Esophagus muscularis mucosa (tissue), 4 donors: ENCODE data around the gene CALML6. TPM values are rescaled to one million over a fixed set of nuclear protein-coding genes. Genes with fewer than 3 reads are reported as not detected.
"Not testable (repeated sequence)": the region's sequence is repeated elsewhere in the genome, so short reads cannot be mapped to it uniquely, and the experiment has no call there.

Experiments
- DNase-seq: peaks from one replicate; pipeline ENCODE4 v3.0.0-alpha.2; 2017; ENCODE audit errors: extremely low spot score
- H3K27ac ChIP-seq, 4 donors: fragments of 200-600 bp; sonication (generic); replicated peaks in 1 of 4; 1 replicate in 3 of 4; 2 replicates in 1 of 4; pipeline ENCODE4 v1.5.1; 2016 to 2019; ENCODE audit warnings: mild to moderate bottlenecking in 1 of 4
- H3K27me3 ChIP-seq, 4 donors: fragments of 200-600 bp; sonication (generic); one replicate each; pipeline versions ENCODE4 v1.5.1 to v1.6.0; 2016 to 2019
- H3K36me3 ChIP-seq, 4 donors: fragments of 200-600 bp; sonication (generic); one replicate each; pipeline ENCODE4 v1.5.1; 2016 to 2019
- H3K4me1 ChIP-seq, 4 donors: fragments of 200-600 bp; sonication (generic); one replicate each; pipeline ENCODE4 v1.5.1; 2016 to 2019
- H3K4me3 ChIP-seq, 4 donors: fragments of 200-600 bp; sonication (generic); 1 replicate in 2 of 4; 2 replicates in 2 of 4; pipeline ENCODE4 v1.5.1; 2016 to 2019; ENCODE audit warnings: mild to moderate bottlenecking in 4 of 4, moderate library complexity in 1 of 4
- H3K9me3 ChIP-seq, 4 donors: fragments of 200-600 bp; sonication (generic); 1 replicate in 3 of 4; 2 replicates in 1 of 4; pipeline ENCODE4 v1.5.1; 2016 to 2019
- EP300 ChIP-seq: sonication (generic); formaldehyde crosslinking; IDR thresholded peaks from one replicate; pipeline ENCODE4 v1.6.1; 2017; ENCODE audit warnings: antibody characterized with exemption
- POLR2A ChIP-seq: fragments of 450-650 bp; IDR thresholded peaks from one replicate; pipeline ENCODE4 v1.6.1; 2017; ENCODE audit warnings: antibody characterized with exemption, moderate library complexity, mild to moderate bottlenecking, low read depth
- POLR2AphosphoS5 ChIP-seq, 2 donors: sonication (generic); formaldehyde crosslinking; IDR thresholded peaks; one replicate each; pipeline ENCODE4 v1.6.1; 2017; ENCODE audit warnings: antibody characterized with exemption in 2 of 2
- WGBS: methylation state at CpG from one replicate; pipeline ENCODE4 v1.1.5; 2018; 5-methylcytosine and 5-hydroxymethylcytosine counted together
- intact Hi-C: fragments of 100-400 bp; cut with DNase I; formaldehyde crosslinking; loops from one replicate; pipeline ENCODE4 v1.15.1; 2023
- total RNA-seq, 4 donors: library from RNA; depleted of rRNA; stranded (reverse); fragments of >200 nt; gene quantifications; one replicate each; pipeline versions ENCODE4 v1.1.0 to v1.2.1, GENCODE V29; 2016
- TF ChIP-seq, protein P1 (sequence below), 3 experiments: fragments of 200-600 bp in 2 of 3; fragments of 450-650 bp in 1 of 3; sonication (generic) in 2 of 3; IDR thresholded peaks; one replicate each; pipeline ENCODE4 v1.5.1; 2017 to 2019; ENCODE audit warnings: antibody characterized with exemption in 3 of 3, mild to moderate bottlenecking in 2 of 3, moderate library complexity in 1 of 3

The CALML6 gene
- total RNA-seq, 4 donors from 2014 or later: not detected

DNA sequence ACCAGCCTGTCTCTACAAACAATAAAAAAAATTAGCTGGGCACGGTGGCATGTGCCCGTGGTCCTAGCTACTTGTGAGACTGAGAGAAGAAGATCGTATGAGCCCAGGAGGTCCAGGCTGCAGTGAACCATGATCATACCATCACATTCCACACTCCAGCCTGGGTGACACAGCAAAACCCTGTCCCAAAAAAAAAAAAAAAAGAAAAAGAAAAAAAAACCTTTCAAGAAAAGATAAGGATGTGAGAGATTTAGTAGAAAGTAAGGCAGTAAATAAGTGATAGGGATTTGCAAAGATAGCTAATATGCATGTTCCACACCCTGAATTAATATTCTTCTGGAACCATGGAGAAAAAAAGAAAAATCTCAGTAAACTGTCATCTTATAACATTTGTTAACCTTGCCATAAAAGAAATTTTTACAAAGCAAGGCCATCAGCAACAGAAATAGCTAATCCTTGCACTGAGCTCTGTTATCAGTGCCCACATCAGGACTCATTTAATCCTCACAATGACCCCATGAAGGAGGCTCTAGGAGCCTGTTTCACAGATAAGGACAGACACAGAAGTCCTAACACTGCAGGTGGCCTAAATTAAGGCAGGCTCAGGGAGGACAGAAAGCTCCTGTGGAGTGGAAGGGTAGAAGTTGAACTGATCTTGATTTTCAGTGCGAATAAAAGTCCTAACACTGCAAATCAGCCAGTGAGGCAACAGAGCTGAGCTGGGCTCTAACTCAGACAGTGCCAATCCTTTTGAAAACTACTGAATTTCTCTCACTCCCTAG is 31.8 kb upstream of the CALML6 start:
- no peak overlapping the region for H3K4me3 ChIP-seq
- no peaks in the 10 kb centered on the region for H3K9me3 ChIP-seq
- TF ChIP-seq EP300: no peak
- TF ChIP-seq POLR2A: no peak
- no peak for TF ChIP-seq POLR2AphosphoS5 (IDR thresholded peaks at IDR 0.05)
- TF ChIP-seq, protein P1, sequence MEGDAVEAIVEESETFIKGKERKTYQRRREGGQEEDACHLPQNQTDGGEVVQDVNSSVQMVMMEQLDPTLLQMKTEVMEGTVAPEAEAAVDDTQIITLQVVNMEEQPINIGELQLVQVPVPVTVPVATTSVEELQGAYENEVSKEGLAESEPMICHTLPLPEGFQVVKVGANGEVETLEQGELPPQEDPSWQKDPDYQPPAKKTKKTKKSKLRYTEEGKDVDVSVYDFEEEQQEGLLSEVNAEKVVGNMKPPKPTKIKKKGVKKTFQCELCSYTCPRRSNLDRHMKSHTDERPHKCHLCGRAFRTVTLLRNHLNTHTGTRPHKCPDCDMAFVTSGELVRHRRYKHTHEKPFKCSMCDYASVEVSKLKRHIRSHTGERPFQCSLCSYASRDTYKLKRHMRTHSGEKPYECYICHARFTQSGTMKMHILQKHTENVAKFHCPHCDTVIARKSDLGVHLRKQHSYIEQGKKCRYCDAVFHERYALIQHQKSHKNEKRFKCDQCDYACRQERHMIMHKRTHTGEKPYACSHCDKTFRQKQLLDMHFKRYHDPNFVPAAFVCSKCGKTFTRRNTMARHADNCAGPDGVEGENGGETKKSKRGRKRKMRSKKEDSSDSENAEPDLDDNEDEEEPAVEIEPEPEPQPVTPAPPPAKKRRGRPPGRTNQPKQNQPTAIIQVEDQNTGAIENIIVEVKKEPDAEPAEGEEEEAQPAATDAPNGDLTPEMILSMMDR (IDR thresholded peaks at IDR 0.05): no peak
- peak overlapping the region in 3 of 4 donors; percentile 16 to 50 (median 26) for H3K27ac ChIP-seq
- DNase-seq: no peak
- WGBS: 38% methylated on average over 4 of the region's 4 CpGs
- H3K36me3 ChIP-seq: peaks cover 0 to 16% (median 3%) of the 10 kb centered on the region in 4 donors
- peaks cover 67 to 95% (median 89%) of the 10 kb centered on the region in 4 donors for H3K4me1 ChIP-seq
- H3K27me3 ChIP-seq: no peaks in the 10 kb centered on the region
- intact Hi-C loops: no loop called here

DNA sequence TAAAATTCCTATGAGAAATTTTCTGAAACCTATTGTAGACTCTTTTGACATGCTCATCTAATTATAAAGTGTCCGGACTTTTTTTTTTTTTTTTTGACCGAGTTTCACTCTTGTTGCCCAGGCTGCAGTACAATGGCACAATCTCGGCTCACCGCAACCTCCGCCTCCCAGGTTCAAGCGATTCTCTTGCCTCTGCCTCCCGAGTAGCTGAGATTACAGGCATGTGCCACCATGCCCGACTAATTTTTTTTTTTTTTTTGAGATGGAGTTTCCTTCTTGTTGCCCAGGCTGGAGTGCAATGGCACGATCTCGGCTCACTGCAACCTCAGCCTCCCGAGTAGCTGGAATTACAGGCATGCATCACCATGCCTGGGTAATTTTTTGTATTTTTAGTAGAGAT is 31.2 kb upstream of the CALML6 start:
- intact Hi-C loops, DNase-seq, H3K27me3 ChIP-seq, H3K4me3 ChIP-seq, H3K9me3 ChIP-seq: not testable (repeated sequence)
- H3K36me3 ChIP-seq: peaks cover 0 to 13% (median under 1%) of the 10 kb centered on the region in 4 donors
- 79% methylated on average over 11 of the region's 11 CpGs for WGBS
- peak overlapping the region in 1 of 4 donors; percentile 26 for H3K27ac ChIP-seq
- H3K4me1 ChIP-seq: peaks cover 67 to 95% (median 89%) of the 10 kb centered on the region in 4 donors

DNA sequence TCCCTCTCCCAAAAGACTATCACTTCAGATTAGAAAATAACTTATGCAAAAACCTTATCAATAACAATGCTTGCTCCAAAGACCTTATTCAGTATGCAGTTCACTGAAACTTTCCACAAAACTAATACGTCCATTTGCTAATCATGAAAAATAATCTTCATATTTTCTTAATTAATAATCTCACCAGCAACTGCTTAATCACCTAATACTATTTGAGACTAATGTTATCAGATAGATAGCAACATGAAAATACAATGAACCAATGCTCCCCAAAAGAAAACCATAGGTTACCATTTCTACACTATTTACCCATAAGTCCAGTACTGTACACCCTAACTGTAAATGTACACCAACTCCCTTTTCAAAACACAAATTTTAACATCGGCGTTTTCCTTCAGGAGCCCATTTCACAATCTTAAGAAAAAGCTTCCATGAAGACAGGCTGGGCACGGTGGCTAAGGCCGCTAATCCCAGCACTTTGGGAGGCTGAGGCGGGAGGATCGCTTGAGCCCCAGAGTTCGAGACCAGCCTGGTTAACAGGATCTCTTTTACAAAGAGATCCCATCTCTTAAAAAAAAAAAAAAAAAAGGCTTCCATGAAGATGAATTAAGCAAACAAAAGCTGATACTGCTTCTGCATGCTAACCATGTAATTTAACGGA is 25.8 kb upstream of the CALML6 start:
- H3K27me3 ChIP-seq: no peaks in the 10 kb centered on the region
- TF ChIP-seq POLR2AphosphoS5 (IDR thresholded peaks at IDR 0.05): no peak
- intact Hi-C loops: loop anchor here (5.0 kb wide), 1 partner anchor 37 kb away; no protein-coding TSS in a partner anchor
- peak overlapping the region; percentile 92 to 99 (median 97) for H3K27ac ChIP-seq
- 8% methylated on average over 9 of the region's 9 CpGs for WGBS
- peak overlapping the region; percentile 79 to 99 (median 92) for H3K4me3 ChIP-seq
- H3K4me1 ChIP-seq: peaks cover 46 to 76% (median 71%) of the 10 kb centered on the region in 4 donors
- peaks cover 0 to 7% (median 0%) of the 10 kb centered on the region in 4 donors for H3K36me3 ChIP-seq
- no peak for DNase-seq
- no peaks in the 10 kb centered on the region for H3K9me3 ChIP-seq

DNA sequence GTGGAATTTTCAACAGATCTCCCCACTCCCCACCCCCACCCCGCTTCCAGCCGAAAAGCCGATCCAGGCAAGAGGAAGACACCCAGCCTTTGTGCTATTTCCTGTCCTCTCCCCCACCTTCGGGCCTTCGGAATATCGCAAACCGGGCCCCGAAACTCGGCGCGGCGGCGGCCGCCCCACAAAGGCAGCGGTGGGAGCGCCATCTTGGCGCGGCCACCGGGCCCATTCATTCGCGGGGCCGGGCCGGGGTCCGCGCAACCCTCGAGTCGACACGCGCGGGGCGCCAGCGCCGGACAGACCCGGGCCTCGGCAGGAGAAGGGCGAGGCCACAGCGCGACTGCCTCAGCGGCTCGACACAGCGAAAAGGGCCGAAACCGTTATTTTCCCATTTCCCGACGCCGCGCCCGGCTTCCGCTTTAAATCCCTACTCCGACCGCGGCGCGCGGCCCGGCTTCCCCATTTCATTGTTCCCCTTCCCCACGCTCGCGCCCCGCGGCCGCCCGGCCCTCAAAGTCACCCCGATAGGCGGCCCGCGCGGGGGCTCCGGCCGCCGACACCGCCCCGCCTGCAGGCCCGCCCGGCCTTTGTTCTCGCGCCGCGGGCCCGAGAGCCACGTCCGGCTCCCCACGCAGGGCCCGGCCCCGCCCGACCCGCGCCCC is 25.1 kb upstream of the CALML6 start:
- no peak for DNase-seq
- intact Hi-C loops: loop anchor here (5.0 kb wide), 1 partner anchor 38 kb away; no protein-coding TSS in a partner anchor
- Histone ChIP-seq H3K4me3 (peak overlapping the region; percentile 79 to 99 (median 92)), H3K4me1 (peaks cover 54 to 76% (median 73%) of the 10 kb centered on the region in 4 donors), H3K36me3 (no peaks in the 10 kb centered on the region), H3K9me3 (no peaks in the 10 kb centered on the region), H3K27ac (peak overlapping the region; percentile 92 to 99 (median 97)), H3K27me3 (peaks cover 0 to 4% (median under 1%) of the 10 kb centered on the region in 4 donors)
- WGBS: 1% methylated on average over 15 of the region's 88 CpGs
- TF ChIP-seq, protein P1 (IDR thresholded peaks at IDR 0.05): no peak
- TF ChIP-seq POLR2AphosphoS5 (IDR thresholded peaks at IDR 0.05): no peak
- TF ChIP-seq POLR2A: no peak
- no peak for TF ChIP-seq EP300

DNA sequence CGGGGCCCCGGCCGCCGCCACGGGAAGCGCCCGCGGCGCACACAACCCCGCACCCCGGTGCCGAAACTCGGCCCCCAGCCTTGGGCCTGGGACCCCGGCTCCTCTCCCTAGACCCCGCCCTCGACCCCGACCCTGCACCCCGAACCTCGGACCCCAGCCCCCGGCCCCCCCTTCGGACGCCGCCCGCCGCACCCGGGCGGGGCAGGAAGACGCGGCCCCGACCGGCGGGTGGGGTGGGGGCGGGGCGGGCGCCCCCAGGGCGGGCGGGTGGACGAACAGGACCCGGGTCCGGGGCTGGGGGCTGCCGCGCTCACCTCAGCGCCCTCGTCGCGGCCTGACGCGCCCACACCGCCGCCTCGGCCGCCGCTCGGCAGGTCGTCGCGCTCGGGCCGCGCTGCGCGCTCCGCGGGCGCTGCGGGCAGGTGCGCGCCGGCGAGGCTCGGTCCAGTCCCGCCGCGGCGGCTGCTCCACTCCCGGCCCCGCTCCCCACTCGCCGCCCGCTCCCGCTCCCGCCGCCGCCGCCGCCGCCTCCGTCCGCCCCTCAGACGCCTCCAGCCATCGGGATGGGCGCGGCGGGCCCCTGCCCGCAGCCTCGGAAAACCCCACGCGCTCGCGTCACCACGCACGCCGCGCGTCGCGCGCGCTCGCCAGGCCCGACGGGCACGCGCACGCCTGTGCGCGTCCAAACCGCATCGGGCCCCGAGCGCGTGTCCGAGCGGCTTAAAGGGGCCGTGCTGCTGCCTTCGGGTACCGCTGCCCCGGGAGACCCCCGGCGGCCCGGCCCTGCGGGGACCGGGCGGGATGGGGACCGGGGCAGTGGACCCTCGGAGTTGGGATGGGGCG is 24.3 kb upstream of the CALML6 start, which contains the start of gene GNB1:
GNB1 (minus strand) TSS at position 582 of the 843 bp plus-strand sequence. CDS start 65,634 bp downstream, outside the sequence.
- intact Hi-C loops: no loop called here
- peaks cover 0 to 10% (median 4%) of the 10 kb centered on the region in 4 donors for H3K27me3 ChIP-seq
- no peaks in the 10 kb centered on the region for H3K9me3 ChIP-seq
- no CpG with 5 or more reads among the region's 137 CpGs for WGBS
- peak; percentile 72 to 80 for TF ChIP-seq POLR2AphosphoS5 (IDR thresholded peaks at IDR 0.05)
- TF ChIP-seq EP300: no peak
- peak; percentile 29 for TF ChIP-seq POLR2A
- H3K4me3 ChIP-seq: peak within 1 kb of the TSS; percentile 79 to 99 (median 92)
- DNase-seq: peak; percentile 95
- H3K36me3 ChIP-seq: no peaks in the 10 kb centered on the region
- peak within 1 kb of the TSS; percentile 92 to 99 (median 97) for H3K27ac ChIP-seq
- peaks cover 58 to 79% (median 74%) of the 10 kb centered on the region in 4 donors for H3K4me1 ChIP-seq
